PC-9 (cell line): Measurements from ENCODE around the gene MTHFSD.

ENCODE experiments used
- EZH2 ChIP-seq: fragments of 200-600 bp; sonication (generic); IDR thresholded peaks from 2 replicates; pipeline ENCODE4 v1.8.0; 2017; ENCODE audit warnings: antibody characterized with exemption, low read depth
- TF ChIP-seq, protein P1 (sequence below): fragments of 200-600 bp; sonication (generic); conservative IDR thresholded peaks from 2 replicates; pipeline ENCODE4 v1.6.1; 2017; ENCODE audit warnings: mixed run types, antibody characterized with exemption, mild to moderate bottlenecking, moderate library complexity

DNA sequence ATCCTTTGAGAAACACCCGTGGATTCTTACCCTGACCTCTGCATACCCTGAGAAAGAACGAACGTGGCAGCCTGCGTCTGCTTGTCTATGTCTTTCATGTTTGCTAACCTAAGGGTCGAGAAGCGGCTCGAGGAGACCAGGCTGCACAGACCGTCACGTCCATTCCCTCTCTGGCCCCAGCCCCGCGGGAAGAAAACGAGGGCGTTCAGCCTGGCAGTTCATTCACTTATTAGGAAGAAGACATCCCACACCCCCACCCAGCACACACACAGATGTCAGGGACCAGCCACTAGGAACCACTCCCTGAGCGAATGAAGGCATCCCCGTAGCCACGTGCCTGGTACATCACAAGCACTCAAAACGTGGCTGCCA lies 655 bp upstream of the MTHFSD start:
- TF ChIP-seq, protein P1, sequence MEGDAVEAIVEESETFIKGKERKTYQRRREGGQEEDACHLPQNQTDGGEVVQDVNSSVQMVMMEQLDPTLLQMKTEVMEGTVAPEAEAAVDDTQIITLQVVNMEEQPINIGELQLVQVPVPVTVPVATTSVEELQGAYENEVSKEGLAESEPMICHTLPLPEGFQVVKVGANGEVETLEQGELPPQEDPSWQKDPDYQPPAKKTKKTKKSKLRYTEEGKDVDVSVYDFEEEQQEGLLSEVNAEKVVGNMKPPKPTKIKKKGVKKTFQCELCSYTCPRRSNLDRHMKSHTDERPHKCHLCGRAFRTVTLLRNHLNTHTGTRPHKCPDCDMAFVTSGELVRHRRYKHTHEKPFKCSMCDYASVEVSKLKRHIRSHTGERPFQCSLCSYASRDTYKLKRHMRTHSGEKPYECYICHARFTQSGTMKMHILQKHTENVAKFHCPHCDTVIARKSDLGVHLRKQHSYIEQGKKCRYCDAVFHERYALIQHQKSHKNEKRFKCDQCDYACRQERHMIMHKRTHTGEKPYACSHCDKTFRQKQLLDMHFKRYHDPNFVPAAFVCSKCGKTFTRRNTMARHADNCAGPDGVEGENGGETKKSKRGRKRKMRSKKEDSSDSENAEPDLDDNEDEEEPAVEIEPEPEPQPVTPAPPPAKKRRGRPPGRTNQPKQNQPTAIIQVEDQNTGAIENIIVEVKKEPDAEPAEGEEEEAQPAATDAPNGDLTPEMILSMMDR: no peak
- TF ChIP-seq EZH2: no peak
